ENCODE measurements around the gene NCOA1.
"Not testable (repeated sequence)": the region's sequence is repeated elsewhere in the genome, so short reads cannot be mapped to it uniquely, and the experiment has no call there.

Gene NCOA1

DNA sequence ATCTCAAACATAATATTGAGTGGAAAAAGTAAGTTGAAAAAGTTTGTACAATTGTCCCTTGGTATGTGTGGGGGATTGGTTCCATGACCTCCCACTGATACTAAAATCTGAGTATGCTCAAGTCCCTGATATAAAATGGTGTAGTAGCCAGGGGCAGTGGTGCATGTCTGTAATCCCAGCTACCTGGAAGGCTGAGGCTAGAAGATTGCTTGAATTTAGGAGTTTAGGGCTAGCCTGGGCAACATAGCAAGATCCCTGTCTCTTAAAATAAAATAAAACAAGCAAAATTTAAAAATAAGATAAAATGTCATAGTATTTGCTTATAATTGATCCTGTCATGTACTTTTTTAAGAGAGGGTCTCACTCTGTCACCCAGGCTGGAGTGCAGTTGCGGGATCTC, 180.2 kb downstream of the NCOA1 start:
- TF ChIP-seq, protein P1, sequence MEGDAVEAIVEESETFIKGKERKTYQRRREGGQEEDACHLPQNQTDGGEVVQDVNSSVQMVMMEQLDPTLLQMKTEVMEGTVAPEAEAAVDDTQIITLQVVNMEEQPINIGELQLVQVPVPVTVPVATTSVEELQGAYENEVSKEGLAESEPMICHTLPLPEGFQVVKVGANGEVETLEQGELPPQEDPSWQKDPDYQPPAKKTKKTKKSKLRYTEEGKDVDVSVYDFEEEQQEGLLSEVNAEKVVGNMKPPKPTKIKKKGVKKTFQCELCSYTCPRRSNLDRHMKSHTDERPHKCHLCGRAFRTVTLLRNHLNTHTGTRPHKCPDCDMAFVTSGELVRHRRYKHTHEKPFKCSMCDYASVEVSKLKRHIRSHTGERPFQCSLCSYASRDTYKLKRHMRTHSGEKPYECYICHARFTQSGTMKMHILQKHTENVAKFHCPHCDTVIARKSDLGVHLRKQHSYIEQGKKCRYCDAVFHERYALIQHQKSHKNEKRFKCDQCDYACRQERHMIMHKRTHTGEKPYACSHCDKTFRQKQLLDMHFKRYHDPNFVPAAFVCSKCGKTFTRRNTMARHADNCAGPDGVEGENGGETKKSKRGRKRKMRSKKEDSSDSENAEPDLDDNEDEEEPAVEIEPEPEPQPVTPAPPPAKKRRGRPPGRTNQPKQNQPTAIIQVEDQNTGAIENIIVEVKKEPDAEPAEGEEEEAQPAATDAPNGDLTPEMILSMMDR (IDR thresholded peaks at IDR 0.05; ENCODE audit: low read depth, low read length, missing control alignments): no peak
- DNase-seq (ENCODE audit: extremely low read depth, low read depth): no peak
- no peak overlapping the region for H3K4me3 ChIP-seq (replicated peaks; ENCODE audit: low read depth, low read length)

DNA sequence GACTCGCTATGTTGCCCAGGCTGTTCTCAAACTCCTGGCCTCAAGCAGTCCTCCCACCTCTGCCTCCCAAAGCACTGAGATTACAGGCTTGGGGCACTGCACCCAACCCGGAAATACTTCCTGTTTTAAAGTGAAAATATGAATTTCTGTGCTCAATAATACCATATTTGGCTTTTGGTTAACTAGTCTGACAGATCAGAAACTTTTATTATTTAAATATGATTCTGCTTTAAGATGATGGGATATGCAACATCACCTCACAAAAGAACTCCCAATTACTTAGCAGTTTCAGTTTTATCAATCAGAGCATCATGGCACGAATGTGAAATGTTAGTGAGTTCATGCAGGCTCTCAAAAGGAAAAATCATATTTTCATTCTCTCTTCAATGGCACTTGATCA, 181.5 kb downstream of the NCOA1 start:
- DNase-seq (ENCODE audit: extremely low read depth, low read depth): no peak
- no peak overlapping the region for H3K4me3 ChIP-seq (replicated peaks; ENCODE audit: low read depth, low read length)
- TF ChIP-seq, protein P1 (IDR thresholded peaks at IDR 0.05; ENCODE audit: low read depth, low read length, missing control alignments): no peak

DNA sequence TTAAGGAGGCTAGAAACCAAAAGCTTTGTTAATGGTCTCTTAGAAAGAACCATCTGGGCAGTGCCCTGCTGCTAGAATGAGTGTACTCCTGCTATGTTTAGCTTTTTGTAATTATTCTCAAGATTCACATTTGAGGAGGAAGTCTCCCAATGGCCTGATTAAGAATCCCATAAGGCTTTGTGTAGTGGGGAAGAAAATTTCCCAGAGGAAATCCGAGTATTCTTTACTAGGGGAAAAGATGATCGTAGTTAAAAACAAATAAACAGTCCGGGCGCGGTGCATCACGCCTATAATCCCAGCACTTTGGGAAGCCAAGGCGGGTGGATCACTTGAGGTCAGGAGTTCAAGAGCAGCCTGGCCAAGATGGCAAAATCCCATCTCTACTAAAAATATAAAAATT, 184.3 kb downstream of the NCOA1 start:
- no peak overlapping the region for H3K4me3 ChIP-seq (replicated peaks; ENCODE audit: low read depth, low read length)
- TF ChIP-seq, protein P1 (IDR thresholded peaks at IDR 0.05; ENCODE audit: low read depth, low read length, missing control alignments): no peak
- DNase-seq (ENCODE audit: extremely low read depth, low read depth): no peak

DNA sequence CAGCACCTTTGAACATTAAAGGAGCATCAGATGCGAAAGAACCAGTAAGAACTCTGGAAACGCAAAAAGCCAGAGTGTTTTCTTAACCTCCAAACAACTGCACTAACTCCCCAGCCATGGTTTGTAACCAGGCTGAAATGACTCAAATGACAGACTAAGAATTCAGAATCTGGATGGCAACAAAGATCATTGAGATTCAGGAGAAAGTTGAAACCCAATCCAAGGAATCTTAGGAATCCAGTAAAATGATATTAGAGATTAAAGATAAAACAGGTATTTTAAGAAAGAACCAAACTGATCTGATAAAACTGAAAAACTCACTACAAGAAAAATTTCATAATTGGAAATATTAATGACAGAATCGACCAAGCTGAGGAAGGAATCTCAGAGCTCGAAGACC, 185.4 kb downstream of the NCOA1 start:
- H3K4me3 ChIP-seq (replicated peaks; ENCODE audit: low read depth, low read length): no peak overlapping the region
- DNase-seq (ENCODE audit: extremely low read depth, low read depth): no peak
- TF ChIP-seq, protein P1 (IDR thresholded peaks at IDR 0.05; ENCODE audit: low read depth, low read length, missing control alignments): no peak

DNA sequence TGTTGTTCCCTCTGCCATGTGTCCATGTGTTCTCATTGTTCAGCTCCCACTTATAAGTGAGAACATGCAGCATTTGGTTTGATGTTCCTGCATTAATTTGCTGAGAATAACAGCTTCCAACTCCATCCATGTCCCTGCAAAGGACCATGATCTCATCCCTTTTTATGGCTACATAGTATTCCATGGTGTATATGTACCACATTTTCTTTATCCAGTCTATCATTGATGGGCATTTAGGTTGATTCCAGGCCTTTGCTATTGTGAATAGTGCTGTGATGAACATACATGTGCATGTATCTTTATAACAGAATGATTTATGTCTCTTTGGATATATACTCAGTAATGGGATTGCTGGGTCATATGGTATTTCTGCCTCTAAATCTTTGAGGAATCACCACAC, 187.0 kb downstream of the NCOA1 start:
- not testable (repeated sequence) for DNase-seq (ENCODE audit: extremely low read depth, low read depth); H3K4me3 ChIP-seq (replicated peaks; ENCODE audit: low read depth, low read length)

DNA sequence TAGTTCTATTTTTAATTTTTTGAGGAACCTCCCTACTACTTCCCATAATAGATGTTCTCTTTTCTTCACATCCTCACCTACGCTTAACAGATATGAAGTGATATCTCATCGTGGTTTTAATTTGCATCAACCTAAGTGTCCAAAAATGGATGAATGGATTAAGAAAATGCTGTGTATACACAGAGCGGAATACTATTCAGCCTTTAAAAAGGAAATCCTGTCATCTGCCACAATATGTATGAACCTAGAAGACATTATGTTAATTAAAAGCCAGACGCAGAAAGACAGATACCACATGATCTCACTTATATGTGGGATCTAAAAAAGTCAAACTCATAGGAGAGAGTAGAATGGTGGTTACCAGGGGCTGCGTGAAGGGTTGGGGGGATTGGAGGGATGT, 189.1 kb downstream of the NCOA1 start:
- no peak overlapping the region for H3K4me3 ChIP-seq (replicated peaks; ENCODE audit: low read depth, low read length)
- DNase-seq (ENCODE audit: extremely low read depth, low read depth): no peak
- TF ChIP-seq, protein P1 (IDR thresholded peaks at IDR 0.05; ENCODE audit: low read depth, low read length, missing control alignments): no peak

DNA sequence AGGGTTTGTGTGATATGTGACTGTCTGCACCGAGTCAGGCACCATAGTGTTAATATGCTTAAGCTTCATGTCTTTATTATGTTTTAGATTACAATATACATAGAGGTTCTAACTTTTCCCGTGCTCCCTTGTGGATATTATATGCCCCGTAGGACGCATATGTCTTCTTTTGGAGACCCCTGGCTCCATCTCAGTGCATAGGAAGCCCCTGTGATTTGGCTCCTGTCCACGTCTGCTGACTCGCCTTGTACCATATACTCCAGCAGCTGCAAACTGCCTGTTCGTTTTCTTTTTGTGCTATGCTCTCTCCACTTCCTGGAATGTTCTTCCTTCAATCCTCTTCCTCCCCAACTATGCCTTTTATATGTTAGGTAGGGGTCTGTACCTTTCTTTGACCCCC, 191.2 kb downstream of the NCOA1 start:
- no peak overlapping the region for H3K4me3 ChIP-seq (replicated peaks; ENCODE audit: low read depth, low read length)
- DNase-seq (ENCODE audit: extremely low read depth, low read depth): no peak
- TF ChIP-seq, protein P1 (IDR thresholded peaks at IDR 0.05; ENCODE audit: low read depth, low read length, missing control alignments): no peak
